Measurements from ENCODE around the gene ITIH3.

Gene ITIH3

GRCh38 chr3:52791928-52792327 lies 2.7 kb upstream of the ITIH3 start:
- DNase-seq: no peak
- intact Hi-C loops (cut with DNase I): no loop called here

DNA sequence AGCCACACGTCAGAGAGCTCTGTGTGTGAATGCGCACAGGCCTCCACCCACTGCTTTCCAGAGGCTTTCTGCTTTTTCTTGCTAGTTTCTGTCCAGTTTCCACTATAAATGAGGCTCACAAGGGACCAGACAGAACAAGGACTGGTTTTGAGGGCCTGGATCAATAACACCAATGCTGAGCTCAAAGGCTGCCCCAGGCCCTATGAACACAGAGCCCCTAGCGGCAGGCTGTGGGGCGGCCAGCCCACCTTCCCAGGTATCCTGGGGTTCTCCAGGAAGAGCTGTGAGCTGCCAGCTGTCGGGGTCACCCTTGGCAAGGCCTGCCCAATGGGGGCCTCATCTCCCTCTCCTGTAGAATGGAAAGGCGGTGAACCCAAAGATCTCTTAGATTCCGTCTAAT lies 2.2 kb upstream of the ITIH3 start:
- intact Hi-C loops (cut with DNase I): no loop called here
- peak in 1 of 10 donors; percentile 20 for DNase-seq

DNA sequence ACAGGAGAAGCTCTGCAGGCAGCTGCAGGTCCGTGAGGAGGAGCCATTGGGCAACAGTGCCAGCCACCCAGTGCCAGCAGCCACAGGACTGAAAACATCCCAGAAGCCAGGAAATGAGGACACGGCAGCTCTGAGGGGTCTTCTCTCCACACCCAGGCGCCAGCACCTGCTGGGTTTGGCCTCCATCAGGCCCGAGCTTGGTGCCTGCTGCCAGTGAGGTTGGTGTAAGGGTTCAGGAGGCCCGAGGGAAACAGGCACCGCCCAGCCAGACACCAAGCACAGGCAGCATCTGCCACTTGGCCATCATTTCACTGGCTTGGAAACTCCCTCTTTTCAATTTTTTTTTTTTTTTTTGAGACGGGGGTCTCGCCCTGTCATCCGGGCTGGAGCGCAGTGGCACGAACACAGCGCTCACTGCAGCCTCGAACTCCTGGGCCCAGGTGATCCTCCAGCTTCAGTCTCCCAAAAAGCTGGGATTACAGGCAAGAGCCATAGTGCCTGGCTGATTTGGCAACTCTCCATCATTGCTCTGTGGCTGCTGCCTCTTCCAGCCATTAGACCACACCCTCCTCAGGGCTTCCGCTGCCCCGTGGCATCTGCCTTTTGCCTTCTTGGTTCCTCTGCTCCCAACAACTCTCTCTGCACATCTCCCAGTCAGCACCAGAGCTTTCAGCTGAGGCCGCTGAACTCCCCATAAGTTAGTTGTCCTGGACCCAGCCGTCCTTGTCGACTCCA lies 1.5 kb upstream of the ITIH3 start:
- peak in 1 of 10 donors; percentile 64 for DNase-seq
- intact Hi-C loops (cut with DNase I): no loop called here

GRCh38 chr3:52793702-52794611 lies 639 bp upstream of the ITIH3 start:
- intact Hi-C loops (cut with DNase I): no loop called here
- DNase-seq: peak in 1 of 10 donors; percentile 25

DNA sequence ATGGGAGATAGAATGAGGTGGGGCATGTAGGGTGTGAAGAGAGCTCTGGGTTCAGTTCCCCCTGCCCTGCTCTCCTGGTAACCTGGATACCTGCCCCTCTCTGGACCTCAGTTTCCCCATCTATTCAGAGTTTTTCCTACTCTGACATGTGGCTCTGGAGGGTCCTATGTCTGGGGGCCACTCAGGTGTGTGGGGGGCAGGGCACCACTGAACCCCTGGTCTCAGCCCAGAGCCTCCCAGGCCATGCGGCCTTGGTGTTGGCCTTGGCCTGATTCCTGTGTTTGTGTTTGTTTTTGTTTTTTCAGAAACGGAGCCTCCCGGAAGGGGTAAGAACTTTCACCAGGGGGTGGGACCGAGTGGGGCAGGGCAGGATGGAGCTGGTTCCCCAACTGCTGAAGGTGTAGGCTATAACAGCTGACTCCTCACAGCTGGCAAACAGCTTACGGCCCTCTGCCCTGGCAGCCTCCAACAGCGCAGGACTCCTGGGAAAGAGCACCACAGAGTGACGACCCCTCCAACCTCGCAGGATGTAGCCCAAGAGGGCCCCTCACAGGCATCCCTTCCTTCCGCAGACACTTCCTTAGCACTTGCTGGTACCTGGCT lies 803 bp downstream of the ITIH3 start:
- intact Hi-C loops (cut with DNase I): no loop called here
- DNase-seq: no peak

GRCh38 chr3:52796411-52796810 lies 1.8 kb downstream of the ITIH3 start:
- intact Hi-C loops (cut with DNase I): no loop called here
- DNase-seq: no peak

DNA sequence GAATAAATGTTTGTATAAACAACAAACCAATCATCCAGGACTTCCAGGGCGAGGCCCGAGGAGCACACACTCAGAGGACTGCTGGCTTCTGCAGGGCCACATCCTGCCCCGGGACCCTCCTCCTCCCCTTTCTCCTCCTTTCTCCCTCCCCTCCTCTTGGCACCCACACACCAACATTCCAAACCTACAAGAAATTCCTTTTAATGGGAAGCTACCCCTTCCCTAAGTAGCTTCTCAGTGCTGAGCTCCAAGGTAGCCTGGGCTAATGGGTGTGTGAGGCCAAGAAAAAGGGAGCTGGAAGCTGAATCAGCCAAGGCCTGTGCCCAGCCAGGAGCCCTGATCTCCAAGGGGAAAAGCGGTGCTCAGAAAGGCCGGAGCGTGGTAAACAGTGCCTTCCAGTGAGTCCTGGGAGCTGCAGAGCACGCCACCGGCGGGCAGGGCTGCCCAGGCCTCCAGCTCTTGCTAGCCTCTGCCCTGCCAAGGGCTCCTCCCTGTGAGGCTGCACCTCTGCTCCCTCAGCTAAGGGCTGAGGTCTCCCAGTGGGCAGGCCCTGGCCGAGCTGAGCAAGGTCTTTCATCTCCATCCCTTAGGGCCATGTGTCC lies 3.9 kb downstream of the ITIH3 start:
- intact Hi-C loops (cut with DNase I): no loop called here
- DNase-seq: no peak

DNA sequence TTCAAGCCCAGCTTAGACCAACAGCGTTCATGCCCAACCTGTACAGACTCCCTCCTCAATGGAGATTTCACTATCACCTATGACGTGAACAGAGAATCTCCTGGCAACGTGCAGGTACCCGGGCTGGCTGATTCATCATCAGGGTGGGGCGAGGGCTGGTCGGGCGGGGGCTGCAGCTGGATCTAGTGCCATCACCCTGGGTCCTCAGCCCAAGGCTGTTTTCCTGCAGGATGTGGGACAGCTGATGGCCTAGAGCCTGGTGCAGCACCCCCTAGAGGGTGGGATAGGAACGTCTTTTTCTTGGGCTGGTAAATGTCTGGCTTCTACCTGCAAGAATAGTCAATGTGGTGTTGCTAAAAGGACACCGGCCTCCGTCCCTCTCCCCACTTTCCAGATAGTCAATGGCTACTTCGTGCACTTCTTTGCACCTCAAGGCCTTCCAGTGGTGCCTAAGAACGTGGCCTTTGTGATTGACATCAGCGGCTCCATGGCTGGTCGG lies 4.4 kb downstream of the ITIH3 start:
- no peak for DNase-seq
- intact Hi-C loops (cut with DNase I): no loop called here

DNA sequence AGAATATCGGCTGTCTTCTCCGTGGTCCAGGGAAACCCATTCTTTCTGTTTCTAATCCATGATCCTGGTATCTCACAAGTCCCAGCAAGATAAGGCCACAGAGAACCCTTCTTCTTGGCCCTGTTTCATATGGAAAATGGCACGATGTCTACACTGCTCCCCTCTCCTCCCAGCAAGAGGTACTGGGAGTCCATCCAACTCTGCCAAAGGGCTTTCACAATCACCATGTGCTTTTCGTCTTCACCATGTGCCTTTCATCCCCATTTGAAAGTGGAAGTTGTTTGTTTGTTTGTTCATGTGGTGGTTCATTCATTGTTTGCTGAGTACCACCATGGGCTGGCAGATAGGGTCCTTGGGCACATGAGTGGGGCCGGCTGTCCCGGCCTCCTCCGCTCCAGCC lies 5.5 kb downstream of the ITIH3 start:
- intact Hi-C loops (cut with DNase I): no loop called here

GRCh38 chr3:52801839-52802238 lies 7.2 kb downstream of the ITIH3 start:
- no peak for DNase-seq
- intact Hi-C loops (cut with DNase I): no loop called here

More for the DNA sequence above, 5.5 kb downstream of the ITIH3 start:
- no peak for DNase-seq

GRCh38 chr3:52805270-52806039 lies 10.9 kb downstream of the ITIH3 start:
- DNase-seq: no peak
- intact Hi-C loops (cut with DNase I): no loop called here

DNA sequence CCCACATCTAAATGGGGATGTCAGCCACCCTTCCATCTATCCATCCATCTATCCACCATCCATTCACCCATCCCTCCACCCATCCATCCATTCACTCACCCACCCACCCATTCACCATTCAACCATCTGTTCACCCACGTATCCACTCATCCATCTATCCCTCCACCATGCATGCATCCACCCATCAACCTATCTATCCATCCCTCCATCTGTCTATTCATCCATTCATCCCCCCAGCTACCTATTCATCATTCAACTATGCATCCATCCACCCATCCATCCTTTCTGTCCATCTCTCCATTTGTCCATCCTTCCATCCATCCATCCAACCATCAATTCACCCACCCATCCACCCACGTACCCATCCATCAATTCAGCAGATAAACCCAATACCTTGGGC lies 14.6 kb downstream of the ITIH3 start:
- no peak for DNase-seq
- intact Hi-C loops (cut with DNase I): no loop called here

- intact Hi-C loops (cut with DNase I): no loop called here
- no peak for DNase-seq
Measured at GRCh38 chr3:52809662-52810377, 15.2 kb downstream of the ITIH3 start.

DNA sequence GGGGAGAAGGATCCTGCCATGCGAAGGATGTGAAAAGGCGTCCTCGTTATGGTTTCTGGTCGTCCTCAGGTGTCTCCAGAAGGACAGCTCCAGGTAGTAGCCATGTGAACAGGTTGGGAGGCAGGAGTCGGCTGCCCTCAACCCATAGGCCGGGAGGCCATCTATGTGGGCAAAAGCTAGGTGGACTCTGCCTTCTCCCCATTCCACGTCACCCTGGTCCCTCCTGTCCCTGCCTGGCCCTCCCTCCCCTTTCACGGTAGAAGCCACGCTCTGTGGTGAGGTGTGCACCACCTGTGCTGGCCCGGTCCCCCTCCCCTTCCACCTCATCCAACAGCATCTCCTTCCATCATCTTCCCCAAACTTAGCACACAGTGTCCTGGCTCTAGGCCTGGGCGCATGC lies 16.3 kb downstream of the ITIH3 start:
- intact Hi-C loops (cut with DNase I): no loop called here
- no peak for DNase-seq

GRCh38 chr3:52811452-52812011 lies 16.9 kb downstream of the ITIH3 start:
- intact Hi-C loops (cut with DNase I): no loop called here
- DNase-seq: no peak

GRCh38 chr3:52813810-52814209 lies 19.2 kb downstream of the ITIH3 start:
- no peak for DNase-seq
- intact Hi-C loops (cut with DNase I): no loop called here

GRCh38 chr3:52816199-52816598 lies 21.6 kb downstream of the ITIH3 start:
- intact Hi-C loops (cut with DNase I): no loop called here

DNA sequence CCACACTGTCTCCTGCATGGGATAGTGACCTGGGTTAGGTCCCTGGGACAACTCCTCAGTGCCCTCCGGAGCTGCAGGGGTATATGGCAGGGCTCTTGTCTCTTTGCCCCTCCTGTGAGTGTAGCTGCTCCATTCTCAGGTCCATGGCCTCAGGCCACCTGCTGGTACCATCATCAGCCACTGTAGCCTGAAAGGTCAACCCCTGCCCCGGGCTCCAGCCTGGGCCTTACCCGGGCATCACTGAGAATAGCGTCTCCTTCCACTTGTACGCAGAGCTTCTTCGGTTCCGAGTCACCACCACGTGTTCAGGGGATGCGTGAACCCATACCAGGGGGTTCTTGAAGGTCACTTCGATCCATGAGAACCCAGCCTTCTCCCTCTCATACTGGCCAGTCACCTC lies 22.1 kb downstream of the ITIH3 start:
- no peak for DNase-seq
- intact Hi-C loops (cut with DNase I): no loop called here

More at GRCh38 chr3:52816199-52816598, 21.6 kb downstream of the ITIH3 start:
- DNase-seq: no peak

DNA sequence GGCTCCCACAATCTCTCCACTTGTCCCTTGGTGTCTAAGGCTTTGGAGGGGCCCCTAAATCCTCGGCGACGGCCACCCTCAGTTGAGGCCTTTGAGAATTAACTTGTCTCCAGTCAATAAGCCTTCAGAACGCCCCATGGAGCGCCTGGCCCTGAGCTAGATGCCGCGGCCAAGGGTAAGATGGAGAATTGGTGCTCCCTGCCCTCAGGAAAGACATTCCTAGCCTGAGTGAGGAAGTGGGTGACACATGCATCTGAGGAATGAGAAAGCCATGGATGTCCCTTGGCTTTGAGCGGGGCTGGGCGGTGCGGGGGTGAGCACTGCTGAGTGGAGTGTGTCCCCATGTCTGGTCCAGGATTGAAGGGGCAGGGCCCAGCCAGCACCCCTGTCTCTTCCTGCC lies 22.6 kb downstream of the ITIH3 start:
- no peak for DNase-seq

More for the DNA sequence above, 22.6 kb downstream of the ITIH3 start:
- intact Hi-C loops (cut with DNase I): no loop called here
